ENCODE measurements around the gene SCUBE1. TPM values are rescaled to one million over a fixed set of nuclear protein-coding genes. Genes with fewer than 3 reads are reported as not detected.

Gene SCUBE1
- total RNA-seq, 2 donors from 2014 or later, result 3.8 to 5.8 TPM

GRCh38 chr22:43308836-43309235, 34.3 kb downstream of the SCUBE1 start:
- ATAC-seq, result no peak
- no peak for DNase-seq
- intact Hi-C loops (cut with DNase I, micrococcal nuclease), result no loop called here

- DNase-seq (no peak), ATAC-seq (no peak)
- intact Hi-C loops (cut with DNase I, micrococcal nuclease), result no loop called here
Measured at GRCh38 chr22:43308060-43308830, 34.9 kb downstream of the SCUBE1 start.

- ATAC-seq, result no peak
- intact Hi-C loops (cut with DNase I, micrococcal nuclease), result no loop called here
- DNase-seq, result no peak
Measured at GRCh38 chr22:43305806-43306205, 37.4 kb downstream of the SCUBE1 start.

- DNase-seq, result no peak
- intact Hi-C loops (cut with DNase I, micrococcal nuclease), result no loop called here
- no peak for ATAC-seq
Measured at GRCh38 chr22:43304831-43305590, 38.2 kb downstream of the SCUBE1 start.

GRCh38 chr22:43303751-43304150, 39.4 kb downstream of the SCUBE1 start:
- intact Hi-C loops (cut with DNase I, micrococcal nuclease), result no loop called here
- ATAC-seq (no peak), DNase-seq (no peak)

- DNase-seq (no peak), ATAC-seq (no peak)
- intact Hi-C loops (cut with DNase I, micrococcal nuclease), result no loop called here
Measured at GRCh38 chr22:43303166-43303565, 40.0 kb downstream of the SCUBE1 start.

- ATAC-seq, result no peak
- intact Hi-C loops (cut with DNase I, micrococcal nuclease), result no loop called here
- DNase-seq, result no peak
Measured at GRCh38 chr22:43302531-43303041, 40.6 kb downstream of the SCUBE1 start.

GRCh38 chr22:43301866-43302265, 41.3 kb downstream of the SCUBE1 start:
- intact Hi-C loops (cut with DNase I, micrococcal nuclease), result no loop called here

GRCh38 chr22:43300891-43301676, 42.1 kb downstream of the SCUBE1 start:
- intact Hi-C loops (cut with DNase I, micrococcal nuclease), result no loop called here
- DNase-seq (no peak), ATAC-seq (no peak)

More at GRCh38 chr22:43301866-43302265, 41.3 kb downstream of the SCUBE1 start:
- DNase-seq, result no peak
- no peak for ATAC-seq

- intact Hi-C loops (cut with DNase I, micrococcal nuclease), result no loop called here
- ATAC-seq (no peak), DNase-seq (no peak)
Measured at GRCh38 chr22:43299736-43300135, 43.4 kb downstream of the SCUBE1 start.

- no peak for DNase-seq
- intact Hi-C loops (cut with DNase I, micrococcal nuclease), result no loop called here
- ATAC-seq, result no peak
Measured at GRCh38 chr22:43298062-43298801, 44.9 kb downstream of the SCUBE1 start.

- intact Hi-C loops (cut with DNase I, micrococcal nuclease), result no loop called here
Measured at GRCh38 chr22:43297270-43298061, 45.7 kb downstream of the SCUBE1 start.

GRCh38 chr22:43296276-43296902, 46.8 kb downstream of the SCUBE1 start:
- intact Hi-C loops (cut with DNase I, micrococcal nuclease), result no loop called here
- ATAC-seq (no peak), DNase-seq (no peak)

More at GRCh38 chr22:43297270-43298061, 45.7 kb downstream of the SCUBE1 start:
- no peak for ATAC-seq
- no peak for DNase-seq

GRCh38 chr22:43295660-43296059, 47.5 kb downstream of the SCUBE1 start:
- intact Hi-C loops (cut with DNase I, micrococcal nuclease), result no loop called here
- ATAC-seq (peak; percentile 31), DNase-seq (no peak)

GRCh38 chr22:43295173-43295572, 48.0 kb downstream of the SCUBE1 start:
- ATAC-seq, result peak; percentile 59
- intact Hi-C loops (cut with DNase I, micrococcal nuclease), result no loop called here
- DNase-seq, result no peak

GRCh38 chr22:43293655-43294392, 49.3 kb downstream of the SCUBE1 start:
- DNase-seq (peak; percentile 80 to 86), ATAC-seq (peak; percentile 86)
- intact Hi-C loops (cut with DNase I, micrococcal nuclease), result no loop called here

- intact Hi-C loops (cut with DNase I, micrococcal nuclease), result no loop called here
- ATAC-seq (no peak), DNase-seq (peak; percentile 37 to 52)
Measured at GRCh38 chr22:43293259-43293654, 49.9 kb downstream of the SCUBE1 start.
